Panc1 (cell line): ENCODE data around the gene ANAPC16. TPM values are rescaled to one million over a fixed set of nuclear protein-coding genes. Genes with fewer than 3 reads are reported as not detected.

ENCODE experiments used
- ATAC-seq: fragments of 200-7000 bp; cut with Tn5 transposase; 2 replicates; pipeline ENCODE4 v1.9.1; 2020; ENCODE audit warnings: mild to moderate bottlenecking, moderate library complexity
- BruUV-seq: library from RNA; stranded (reverse); fragments of 400-500 nt; replicated peaks from 2 replicates; lab custom pipeline; 2021; lab: Mats Ljungman, UMichigan
- CTCF ChIA-PET: fragments of 300-600 bp; sonication (Branson Sonifier 250); formaldehyde crosslinking; loops from one replicate; lab custom pipeline; 2022; ENCODE audit warnings: antibody characterized with exemption; lab: Charles Lee
- POLR2A ChIA-PET: fragments of 300-600 bp; sonication (Branson Sonifier 250); formaldehyde crosslinking; loops from one replicate; lab custom pipeline; 2022; ENCODE audit warnings: antibody characterized with exemption; lab: Charles Lee
- DNase-seq: peaks from one replicate; pipeline ENCODE4 v3.0.0-alpha.2; 2010; ENCODE audit warnings: low read depth, low spot score
- H3K27ac ChIP-seq: 2 replicates; pipeline ENCODE4 v1.5.1; 2011; ENCODE audit warnings: mild to moderate bottlenecking, low read length, inconsistent platforms
- H3K27me3 ChIP-seq: fragments of 200-500 bp; sonication (Bioruptor generic); 2 replicates; pipeline ENCODE4 v1.6.0; 2014; ENCODE audit warnings: low read length, inconsistent platforms; ENCODE audit not compliant: control insufficient read depth, insufficient read depth
- H3K36me3 ChIP-seq: fragments of 200-500 bp; sonication (Bioruptor generic); 2 replicates; pipeline ENCODE4 v1.5.1; 2014; ENCODE audit warnings: inconsistent platforms, mild to moderate bottlenecking, low read length, moderate library complexity; ENCODE audit not compliant: control insufficient read depth, insufficient read depth
- H3K4me1 ChIP-seq: 2 replicates; pipeline ENCODE4 v1.5.1; 2011; ENCODE audit warnings: inconsistent platforms, mild to moderate bottlenecking, low read length, moderate library complexity; ENCODE audit not compliant: control insufficient read depth, insufficient read depth
- H3K4me3 ChIP-seq, 2 experiments: 2 replicates each; pipeline ENCODE4 v1.5.1; 2011 to 2012; ENCODE audit warnings: low read depth in 2 of 2, low read length in 2 of 2, mild to moderate bottlenecking in 2 of 2, inconsistent platforms in 1 of 2, moderate library complexity in 1 of 2
- H3K9me3 ChIP-seq: fragments of 200-500 bp; sonication (Bioruptor generic); 2 replicates; pipeline ENCODE4 v1.5.1; 2014; ENCODE audit warnings: low read depth, mild to moderate bottlenecking, inconsistent platforms, low read length, moderate library complexity; ENCODE audit not compliant: control insufficient read depth, insufficient read depth
- CTCF ChIP-seq: fragments of 450-650 bp; IDR thresholded peaks from 2 replicates; pipeline ENCODE4 v1.5.1; 2017; ENCODE audit warnings: mild to moderate bottlenecking
- POLR2AphosphoS5 ChIP-seq: IDR thresholded peaks from 2 replicates; pipeline ENCODE4 v1.6.1; 2012; ENCODE audit warnings: mild to moderate bottlenecking, low read depth, low read length, moderate library complexity
- REST ChIP-seq, 2 experiments: IDR thresholded peaks; 2 replicates each; pipeline ENCODE4 v1.6.1; 2011 to 2012; ENCODE audit warnings: low read depth in 2 of 2, control low read depth in 1 of 2, low read length in 1 of 2, mild to moderate bottlenecking in 1 of 2, moderate library complexity in 1 of 2; ENCODE audit not compliant: insufficient read depth in 1 of 2
- SIN3A ChIP-seq: IDR thresholded peaks from 2 replicates; pipeline ENCODE4 v1.6.1; 2012; ENCODE audit warnings: low read depth, mild to moderate bottlenecking, low read length, moderate library complexity, borderline replicate concordance; ENCODE audit not compliant: insufficient read depth
- TCF7L2 ChIP-seq: IDR thresholded peaks from 2 replicates; pipeline ENCODE4 v1.6.1; 2011; ENCODE audit warnings: mild to moderate bottlenecking, low read depth, low read length, inconsistent platforms
- in situ Hi-C: cut with HindIII; loops from 2 replicates; pipeline ENCODE4 v1.10.0; 2016; ENCODE audit warnings: low sequenced_read_pairs, low pct_unique_long_range_greater_than_20kb
- intact Hi-C: fragments of 100-400 bp; cut with micrococcal nuclease; formaldehyde crosslinking; loops from one replicate; pipeline ENCODE4 v1.10.0; 2022; ENCODE audit not compliant: unreplicated experiment
- total RNA-seq: library from RNA; stranded (reverse); gene quantifications from one replicate; pipeline ENCODE4 v1.2.1, GENCODE V29; 2021; ENCODE audit not compliant: unreplicated experiment

ANAPC16 gene
- total RNA-seq, 1 experiment from 2014 or later: 110 TPM

GRCh38 chr10:72276013-72276387, 60.2 kb downstream of the ANAPC16 start:
- no TSS peak for BruUV-seq
- CTCF ChIA-PET: interaction anchor here (0.6 to 1.3 kb wide), 5 partner anchors 16 to 214 kb away, joined by 3 to 4 read pairs (median 3); no protein-coding TSS in a partner anchor
- in situ Hi-C loops: loop anchor here (5.0 kb wide), 1 partner anchor 36 kb away; no protein-coding TSS in a partner anchor
- no peaks in the 10 kb centered on the region; the same call in 1 of the 2 replicates for H3K36me3 ChIP-seq
- ATAC-seq: no peak
- H3K27me3 ChIP-seq: no peaks in the 10 kb centered on the region
- no peaks in the 10 kb centered on the region for H3K9me3 ChIP-seq
- DNase-seq: no peak
- TF ChIP-seq REST (IDR thresholded peaks at IDR 0.05; ENCODE audit: insufficient read depth in 1 of 2, low read depth in 2 of 2, low read length in 1 of 2) (no peak), CTCF (no peak)
- peaks cover 48% of the 10 kb centered on the region for H3K4me1 ChIP-seq
- POLR2A ChIA-PET: no interaction called here
- intact Hi-C loops: loop anchor here (2.0 kb wide), 1 partner anchor 53 kb away; no protein-coding TSS in a partner anchor
- H3K27ac ChIP-seq: peak overlapping the region; percentile 91
- peak overlapping the region; percentile 93 to 99 for H3K4me3 ChIP-seq

- Histone ChIP-seq H3K4me3 (peak overlapping the region; percentile 93 to 99), H3K9me3 (no peaks in the 10 kb centered on the region), H3K27ac (peak overlapping the region; percentile 91), H3K4me1 (peaks cover 48% of the 10 kb centered on the region), H3K36me3 (no peaks in the 10 kb centered on the region; the same call in 1 of the 2 replicates), H3K27me3 (no peaks in the 10 kb centered on the region)
- CTCF ChIA-PET: interaction anchor here (0.6 to 0.8 kb wide), 3 partner anchors 16 to 150 kb away, joined by 3 to 4 read pairs (median 3); no protein-coding TSS in a partner anchor
- in situ Hi-C loops (loop anchor here (5.0 kb wide), 1 partner anchor 36 kb away; no protein-coding TSS in a partner anchor), intact Hi-C loops (loop anchor here (2.0 kb wide), 1 partner anchor 52 kb away; no protein-coding TSS in a partner anchor)
- DNase-seq (no peak), ATAC-seq (no peak)
- BruUV-seq: no TSS peak
- POLR2A ChIA-PET: interaction anchor here (0.6 kb wide), 1 partner anchor 342 kb away, joined by 4 read pairs; no protein-coding TSS in a partner anchor
- TF ChIP-seq CTCF (no peak), POLR2AphosphoS5 (peak; percentile 90), TCF7L2 (no peak), SIN3A (peak; percentile 96; the same call in 1 of the 2 replicates), REST (IDR thresholded peaks at IDR 0.05; ENCODE audit: insufficient read depth in 1 of 2, low read depth in 2 of 2, low read length in 1 of 2) (no peak)
Measured at GRCh38 chr10:72276421-72277339, 60.9 kb downstream of the ANAPC16 start.
